Ishikawa (cell line): ENCODE results near the gene ARHGAP44.

Experiments used
- CEBPB ChIP-seq: IDR thresholded peaks from 2 replicates; pipeline ENCODE4 v1.6.1; 2012
- CREB1 ChIP-seq: IDR thresholded peaks from 2 replicates; pipeline ENCODE4 v1.6.1; 2012; ENCODE audit warnings: low read depth
- EGR1 ChIP-seq: IDR thresholded peaks from 2 replicates; pipeline ENCODE4 v1.6.1; 2012
- EP300 ChIP-seq: IDR thresholded peaks from 2 replicates; pipeline ENCODE4 v1.6.1; 2012; ENCODE audit warnings: borderline replicate concordance
- FOXM1 ChIP-seq: IDR thresholded peaks from 2 replicates; pipeline ENCODE4 v1.6.1; 2012; ENCODE audit warnings: low read depth, borderline replicate concordance
- NFIC ChIP-seq: IDR thresholded peaks from 2 replicates; pipeline ENCODE4 v1.6.1; 2012
- RAD21 ChIP-seq: IDR thresholded peaks from 2 replicates; pipeline ENCODE4 v1.6.1; 2012; ENCODE audit warnings: low read depth
- TAF1 ChIP-seq: IDR thresholded peaks from 2 replicates; pipeline ENCODE4 v1.6.1; 2012; ENCODE audit warnings: low read depth, mild to moderate bottlenecking
- TCF12 ChIP-seq: IDR thresholded peaks from 2 replicates; pipeline ENCODE4 v1.6.1; 2012; ENCODE audit warnings: low read depth
- TEAD4 ChIP-seq: IDR thresholded peaks from 2 replicates; pipeline ENCODE4 v1.6.1; 2012
- USF1 ChIP-seq: IDR thresholded peaks from 2 replicates; pipeline ENCODE4 v1.6.1; 2012
- YY1 ChIP-seq: IDR thresholded peaks from 2 replicates; pipeline ENCODE4 v1.6.1; 2012; ENCODE audit warnings: low read depth
- ZBTB7A ChIP-seq: IDR thresholded peaks from 2 replicates; pipeline ENCODE4 v1.6.1; 2012; ENCODE audit warnings: low read depth
- TF ChIP-seq, protein P1 (sequence below): IDR thresholded peaks from 2 replicates; pipeline ENCODE4 v1.6.1; 2012
- TF ChIP-seq, protein P2 (sequence below): IDR thresholded peaks from 2 replicates; pipeline ENCODE4 v1.6.1; 2012; ENCODE audit warnings: low read depth, mild to moderate bottlenecking

Gene ARHGAP44

GRCh38 chr17:12992676-12993075 lies 203.4 kb downstream of the ARHGAP44 start:
- TF ChIP-seq TCF12 = no peak
- TF ChIP-seq TAF1 = no peak
- no peak for TF ChIP-seq YY1
- no peak for TF ChIP-seq USF1
- TF ChIP-seq EP300 = no peak

DNA sequence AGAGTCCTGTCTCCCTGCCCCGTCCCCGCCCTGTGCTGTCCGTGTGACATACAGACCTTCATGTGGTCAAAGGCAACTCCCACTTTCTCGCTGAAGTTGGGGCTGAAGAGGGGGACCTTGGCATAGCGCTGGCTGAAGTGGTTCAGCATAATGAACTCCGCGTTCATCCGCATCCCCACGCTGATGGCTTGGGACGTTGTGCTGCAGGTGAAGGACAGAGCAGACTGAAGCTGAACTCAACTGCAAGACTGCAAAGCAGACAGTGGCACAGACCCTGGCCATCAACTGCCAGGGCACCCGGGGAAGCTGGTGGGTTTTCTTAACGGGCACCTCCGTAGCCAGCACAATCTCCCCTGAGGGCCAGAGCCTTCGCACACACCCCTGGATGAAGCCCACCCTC lies 204.3 kb downstream of the ARHGAP44 start:
- TF ChIP-seq EGR1 (no peak), USF1 (no peak), RAD21 (no peak), NFIC (no peak), FOXM1 (no peak), ZBTB7A (no peak), TEAD4 (no peak), YY1 (no peak), TCF12 (no peak), CEBPB (no peak), CREB1 (no peak), TAF1 (no peak), EP300 (no peak)
- TF ChIP-seq, protein P1, sequence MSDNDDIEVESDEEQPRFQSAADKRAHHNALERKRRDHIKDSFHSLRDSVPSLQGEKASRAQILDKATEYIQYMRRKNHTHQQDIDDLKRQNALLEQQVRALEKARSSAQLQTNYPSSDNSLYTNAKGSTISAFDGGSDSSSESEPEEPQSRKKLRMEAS = no peak
- TF ChIP-seq, protein P2, sequence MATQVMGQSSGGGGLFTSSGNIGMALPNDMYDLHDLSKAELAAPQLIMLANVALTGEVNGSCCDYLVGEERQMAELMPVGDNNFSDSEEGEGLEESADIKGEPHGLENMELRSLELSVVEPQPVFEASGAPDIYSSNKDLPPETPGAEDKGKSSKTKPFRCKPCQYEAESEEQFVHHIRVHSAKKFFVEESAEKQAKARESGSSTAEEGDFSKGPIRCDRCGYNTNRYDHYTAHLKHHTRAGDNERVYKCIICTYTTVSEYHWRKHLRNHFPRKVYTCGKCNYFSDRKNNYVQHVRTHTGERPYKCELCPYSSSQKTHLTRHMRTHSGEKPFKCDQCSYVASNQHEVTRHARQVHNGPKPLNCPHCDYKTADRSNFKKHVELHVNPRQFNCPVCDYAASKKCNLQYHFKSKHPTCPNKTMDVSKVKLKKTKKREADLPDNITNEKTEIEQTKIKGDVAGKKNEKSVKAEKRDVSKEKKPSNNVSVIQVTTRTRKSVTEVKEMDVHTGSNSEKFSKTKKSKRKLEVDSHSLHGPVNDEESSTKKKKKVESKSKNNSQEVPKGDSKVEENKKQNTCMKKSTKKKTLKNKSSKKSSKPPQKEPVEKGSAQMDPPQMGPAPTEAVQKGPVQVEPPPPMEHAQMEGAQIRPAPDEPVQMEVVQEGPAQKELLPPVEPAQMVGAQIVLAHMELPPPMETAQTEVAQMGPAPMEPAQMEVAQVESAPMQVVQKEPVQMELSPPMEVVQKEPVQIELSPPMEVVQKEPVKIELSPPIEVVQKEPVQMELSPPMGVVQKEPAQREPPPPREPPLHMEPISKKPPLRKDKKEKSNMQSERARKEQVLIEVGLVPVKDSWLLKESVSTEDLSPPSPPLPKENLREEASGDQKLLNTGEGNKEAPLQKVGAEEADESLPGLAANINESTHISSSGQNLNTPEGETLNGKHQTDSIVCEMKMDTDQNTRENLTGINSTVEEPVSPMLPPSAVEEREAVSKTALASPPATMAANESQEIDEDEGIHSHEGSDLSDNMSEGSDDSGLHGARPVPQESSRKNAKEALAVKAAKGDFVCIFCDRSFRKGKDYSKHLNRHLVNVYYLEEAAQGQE = no peak

GRCh38 chr17:12994341-12995074 lies 205.2 kb downstream of the ARHGAP44 start:
- TF ChIP-seq TCF12 (no peak), TEAD4 (no peak), USF1 (no peak), CREB1 (no peak), RAD21 (no peak), YY1 (no peak)

GRCh38 chr17:12995106-12995895 lies 206.0 kb downstream of the ARHGAP44 start:
- TF ChIP-seq FOXM1 = no peak
- no peak for TF ChIP-seq TAF1
- TF ChIP-seq EP300 = no peak

GRCh38 chr17:12995896-12996295 lies 206.6 kb downstream of the ARHGAP44 start:
- no peak for TF ChIP-seq EP300
- TF ChIP-seq TCF12 = no peak
- no peak for TF ChIP-seq CREB1

- TF ChIP-seq CREB1 = no peak
These were observed 207.1 kb downstream of the ARHGAP44 start for GRCh38 chr17:12996357-12996756.

- TF ChIP-seq CEBPB = no peak
- TF ChIP-seq TEAD4 = no peak
- TF ChIP-seq RAD21 = no peak
- TF ChIP-seq NFIC = no peak
- no peak for TF ChIP-seq TCF12
- TF ChIP-seq USF1 = no peak
- TF ChIP-seq FOXM1 = no peak
- TF ChIP-seq, protein P1 = no peak
- no peak for TF ChIP-seq ZBTB7A
- no peak for TF ChIP-seq TAF1
- no peak for TF ChIP-seq EGR1
These were observed 207.6 kb downstream of the ARHGAP44 start for GRCh38 chr17:12996941-12997340.
